HepG2 (cell line): Measurements from ENCODE around the gene NPDC1. TPM values are rescaled to one million over a fixed set of nuclear protein-coding genes. Genes with fewer than 3 reads are reported as not detected.

Experiments used
- ATAC-seq: fragments of 200-7000 bp; cut with Tn5 transposase; 3 replicates; pipeline ENCODE4 v1.9.1; 2020; ENCODE audit warnings: mild to moderate bottlenecking, moderate library complexity
- BruUV-seq: library from RNA; stranded (reverse); fragments of 400-500 nt; replicated peaks from 2 replicates; lab custom pipeline; 2021; lab: Mats Ljungman, UMichigan
- CTCF ChIA-PET: fragments of 300-600 bp; formaldehyde crosslinking; extraction: SDS; loops from one replicate; lab custom pipeline; 2021; ENCODE audit warnings: low total read pairs, inconsistent platforms, low intra/inter-chr PET ratio; lab: Yijun Ruan, JAX
- POLR2A ChIA-PET: fragments of 350-600 bp; sonication (Branson Sonifier 250); formaldehyde crosslinking; loops from one replicate; lab custom pipeline; 2020; ENCODE audit warnings: antibody characterized with exemption, inconsistent platforms; lab: Yijun Ruan, JAX
- DNase-seq: peaks from one replicate; pipeline ENCODE4 v3.0.0-alpha.2; 2015; ENCODE audit warnings: low spot score
- FAIRE-seq: peaks from 3 replicates; lab custom pipeline; 2011; peaks lifted over from hg19 to GRCh38; lab: Jason Lieb, UNC
- H2AFZ ChIP-seq: one replicate; pipeline ENCODE4 v1.6.1; 2011; ENCODE audit warnings: low read length, inconsistent platforms
- H3K27ac ChIP-seq: fragments of 300-600 bp; 3 replicates; pipeline ENCODE4 v1.8.0; 2011; ENCODE audit warnings: mixed run types, mild to moderate bottlenecking, mixed read lengths, low read length, inconsistent platforms; ENCODE audit not compliant: insufficient read depth; ENCODE audit errors: extremely low read length
- H3K27me3 ChIP-seq, 2 experiments: fragments of 200-600 bp in 1 of 2; 2 replicates in 1 of 2; 3 replicates in 1 of 2; pipeline versions ENCODE4 v1.6.0 to v1.8.0; 2011; ENCODE audit warnings: low read length in 2 of 2, mild to moderate bottlenecking in 2 of 2, moderate library complexity in 2 of 2, inconsistent platforms in 1 of 2; ENCODE audit not compliant: insufficient read depth in 2 of 2, control insufficient read depth in 1 of 2
- H3K36me3 ChIP-seq, 2 experiments: fragments of 200-600 bp in 1 of 2; replicated peaks in 1 of 2; 2 replicates in 1 of 2; 3 replicates in 1 of 2; pipeline versions ENCODE4 v1.5.1 to v1.8.0; 2011; ENCODE audit warnings: low read length in 2 of 2, inconsistent platforms in 1 of 2; ENCODE audit not compliant: insufficient read depth in 2 of 2, control insufficient read depth in 1 of 2
- H3K4me1 ChIP-seq: 2 replicates; pipeline ENCODE4 v1.5.1; 2012; ENCODE audit warnings: low read length, inconsistent platforms; ENCODE audit not compliant: insufficient read depth
- H3K4me2 ChIP-seq: 2 replicates; pipeline ENCODE4 v1.6.0; 2011; ENCODE audit warnings: low read depth, low read length, inconsistent platforms
- H3K4me3 ChIP-seq, 3 experiments: fragments of 200-600 bp in 1 of 3; sonication (generic), shearing (Covaris generic) in 1 of 3; replicated peaks in 1 of 3; 2 replicates each; pipeline ENCODE4 v1.5.1; 2011 to 2016; ENCODE audit warnings: low read length in 3 of 3, inconsistent platforms in 2 of 3, low read depth in 2 of 3, mild to moderate bottlenecking in 2 of 3, control low read depth in 1 of 3, mixed read lengths in 1 of 3; ENCODE audit not compliant: insufficient read depth in 1 of 3
- H3K79me2 ChIP-seq: one replicate; pipeline ENCODE4 v1.6.1; 2011; ENCODE audit warnings: low read length, inconsistent platforms; ENCODE audit not compliant: insufficient read depth
- H3K9ac ChIP-seq: 2 replicates; pipeline ENCODE4 v1.6.0; 2011; ENCODE audit warnings: mild to moderate bottlenecking, low read depth, low read length, inconsistent platforms; ENCODE audit not compliant: insufficient read depth
- H3K9me3 ChIP-seq: 2 replicates; pipeline ENCODE4 v1.5.1; 2012; ENCODE audit warnings: mild to moderate bottlenecking, low read length
- H4K20me1 ChIP-seq: 2 replicates; pipeline ENCODE4 v1.6.0; 2011; ENCODE audit warnings: inconsistent platforms, mild to moderate bottlenecking, low read length, moderate library complexity; ENCODE audit not compliant: insufficient read depth
- AGO2 ChIP-seq: fragments of 200-400 bp; formaldehyde crosslinking; optimal IDR thresholded peaks from 2 replicates; pipeline ENCODE3; 2017; ENCODE audit warnings: mild to moderate bottlenecking, low read depth, low read length, moderate library complexity
- ATF1 ChIP-seq: IDR thresholded peaks from 2 replicates; pipeline ENCODE4 v1.6.1; 2016; ENCODE audit warnings: mild to moderate bottlenecking, control low read depth
- CCDC6 ChIP-seq: sonication (generic); formaldehyde crosslinking; IDR thresholded peaks from 2 replicates; pipeline ENCODE4 v1.8.1; 2022; ENCODE audit warnings: mild to moderate bottlenecking, missing genetic modification reagents, moderate library complexity
- FOXM1 ChIP-seq: sonication (generic); formaldehyde crosslinking; IDR thresholded peaks from 2 replicates; pipeline ENCODE4 v1.5.0; 2020; ENCODE audit warnings: missing genetic modification reagents
- HMGA1 ChIP-seq: sonication (generic); formaldehyde crosslinking; conservative IDR thresholded peaks from 2 replicates; pipeline ENCODE4 v1.4.0; 2020; ENCODE audit warnings: missing genetic modification reagents
- IRF2 ChIP-seq: IDR thresholded peaks from 2 replicates; pipeline ENCODE4 v1.6.1; 2018; ENCODE audit warnings: missing genetic modification reagents, missing compliant biosample characterization
- MTF2 ChIP-seq: sonication (generic); formaldehyde crosslinking; IDR thresholded peaks from 2 replicates; pipeline ENCODE4 v1.5.0; 2020; ENCODE audit warnings: missing genetic modification reagents, borderline replicate concordance
- NFAT5 ChIP-seq: sonication (generic); formaldehyde crosslinking; IDR thresholded peaks from 2 replicates; pipeline ENCODE4 v1.4.0; 2020; ENCODE audit warnings: missing genetic modification reagents
- RFX3 ChIP-seq: IDR thresholded peaks from 2 replicates; pipeline ENCODE4 v1.6.1; 2016; ENCODE audit warnings: missing biosample characterization, missing genetic modification reagents
- SAFB2 ChIP-seq: sonication (generic); formaldehyde crosslinking; IDR thresholded peaks from 2 replicates; pipeline ENCODE4 v1.5.1; 2020; ENCODE audit warnings: missing genetic modification reagents, low read depth, mild to moderate bottlenecking, borderline replicate concordance
- TAF15 ChIP-seq: fragments of 200-400 bp; formaldehyde crosslinking; IDR thresholded peaks from one replicate; pipeline ENCODE4 v1.6.1; 2018; ENCODE audit warnings: mild to moderate bottlenecking, low read depth, low read length; ENCODE audit not compliant: poor library complexity, severe bottlenecking
- TARDBP ChIP-seq: sonication (generic); formaldehyde crosslinking; IDR thresholded peaks from 2 replicates; pipeline ENCODE4 v1.8.0; 2022; ENCODE audit warnings: mild to moderate bottlenecking, missing genetic modification reagents
- ZBTB8A ChIP-seq: sonication (generic); formaldehyde crosslinking; IDR thresholded peaks from 2 replicates; pipeline ENCODE4 v1.4.0; 2020; ENCODE audit warnings: mild to moderate bottlenecking, low read depth, missing genetic modification reagents, borderline replicate concordance
- ZFP36L2 ChIP-seq: sonication (generic); formaldehyde crosslinking; IDR thresholded peaks from 2 replicates; pipeline ENCODE4 v1.4.0; 2020; ENCODE audit warnings: missing genetic modification reagents
- ZFP62 ChIP-seq: sonication (generic); formaldehyde crosslinking; IDR thresholded peaks from 2 replicates; pipeline ENCODE4 v1.4.0; 2020; ENCODE audit warnings: missing genetic modification reagents
- ZMAT3 ChIP-seq: sonication (generic); formaldehyde crosslinking; conservative IDR thresholded peaks from 2 replicates; pipeline ENCODE4 v1.7.0; 2021; ENCODE audit warnings: missing genetic modification reagents
- ZNF574 ChIP-seq: sonication (generic); formaldehyde crosslinking; IDR thresholded peaks from 2 replicates; pipeline ENCODE4 v1.4.0; 2020; ENCODE audit warnings: missing genetic modification reagents
- WGBS: methylation state at CpG from one replicate; pipeline ENCODE4 v1.1.6; 2017; ENCODE audit warnings: low lambda C conversion rate; 5-methylcytosine and 5-hydroxymethylcytosine counted together
- in situ Hi-C: cut with HindIII; loops from 2 replicates; pipeline ENCODE4 v1.10.0; 2017; ENCODE audit warnings: low pct_unique_long_range_greater_than_20kb; ENCODE audit not compliant: extremely low pct_ligation_motif_present
- intact Hi-C: fragments of 100-400 bp; cut with micrococcal nuclease; formaldehyde crosslinking; loops from one replicate; pipeline ENCODE4 v1.10.0; 2022; ENCODE audit not compliant: unreplicated experiment
- polyA plus RNA-seq, 8 experiments: library from polyadenylated mRNA; depleted of rRNA in 3 of 8; stranded (reverse) in 7 of 8; unstranded in 1 of 8; fragments of >200 nt; fragmentation: Illumina TruSeq in 4 of 8; extraction: Trizol in 4 of 8; gene quantifications; 2 replicates each; pipeline versions ENCODE4 v1.2.1 to v1.2.3, GENCODE V29; 2011 to 2016; ENCODE audit warnings: low read depth in 4 of 8, missing spikeins in 1 of 8, mixed read lengths in 1 of 8; ENCODE audit not compliant: insufficient read depth in 1 of 8
- total RNA-seq, 5 experiments: library from RNA; depleted of rRNA; stranded (reverse); fragments of >200 nt; fragmentation: Illumina TruSeq; extraction: Trizol; gene quantifications; 2 replicates each; pipeline ENCODE4 v1.2.3, GENCODE V29; 2016; ENCODE audit warnings: low read depth in 1 of 5

Gene NPDC1
- total and polyA plus RNA-seq, 2 of the 13 experiments (the other 11 are each of a cell fraction or from before 2014, with no cell fraction given) = 0.84 to 5.4 TPM

- ChIA-PET CTCF (no interaction called here), POLR2A (interaction anchor here (0.6 to 6.0 kb wide), 16 partner anchors 10 to 589 kb away, joined by 3 to 105 read pairs (median 4); partner anchors contain the start of genes ENTPD2, MAN1B1, SSNA1 and TMEM141)
- Histone ChIP-seq H2AFZ (no peak within 1 kb of the TSS), H3K79me2 (peaks cover 13% of the 10 kb centered on the region), H3K36me3 (peaks cover 3 to 5% of the 10 kb centered on the region in 2 experiments; a peak in 1 of 5 replicates), H4K20me1 (peaks cover 7% of the 10 kb centered on the region; the same call in 1 of the 2 replicates), H3K4me2 (peak within 1 kb of the TSS; percentile 96), H3K4me1 (peaks cover 57% of the 10 kb centered on the region), H3K9me3 (no peaks in the 10 kb centered on the region), H3K4me3 (peak within 1 kb of the TSS; percentile 58 to 88 (median 74)), H3K9ac (peak within 1 kb of the TSS; percentile 67), H3K27ac (peak within 1 kb of the TSS; percentile 70), H3K27me3 (no peaks in the 10 kb centered on the region; a peak in 1 of 5 replicates)
- FAIRE-seq = peak; percentile 76
- 0% methylated on average over 24 of the region's 74 CpGs for WGBS
- peak; percentile 88 for DNase-seq
- intact Hi-C loops = no loop called here
- TSS peak; percentile 58 for BruUV-seq
- in situ Hi-C loops = no loop called here
- peak; percentile 81 for ATAC-seq
- TF ChIP-seq ZFP36L2 (CRISPR knock-in tag) = no peak
- TF ChIP-seq MTF2 (CRISPR knock-in tag) = no peak
- TF ChIP-seq AGO2 = no peak
- TF ChIP-seq ZNF574 (CRISPR knock-in tag) = 0 out of 2 replicates have a peak, but pooled peaks have one; percentile 12
- no peak for TF ChIP-seq RFX3 (CRISPR knock-in tag)
- no peak for TF ChIP-seq ATF1 (CRISPR knock-in tag)
- TF ChIP-seq ZBTB8A (CRISPR knock-in tag) = no peak
- TF ChIP-seq TARDBP = peak; percentile 34; the same call in 1 of the 2 replicates
- TF ChIP-seq ZFP62 (CRISPR knock-in tag) = no peak
- TF ChIP-seq ZMAT3 (CRISPR knock-in tag) = 0 out of 2 replicates have a peak, but pooled peaks have one; percentile 35
- no peak for TF ChIP-seq HMGA1 (CRISPR knock-in tag)
- TF ChIP-seq FOXM1 (CRISPR knock-in tag) = 0 out of 2 replicates have a peak, but pooled peaks have one; percentile 32
- no peak for TF ChIP-seq IRF2
- TF ChIP-seq CCDC6 (CRISPR knock-in tag) = peak; percentile 66
- TF ChIP-seq NFAT5 (CRISPR knock-in tag) = no peak
- TF ChIP-seq SAFB2 (CRISPR knock-in tag) = peak; percentile 32; the same call in 1 of the 2 replicates
- peak; percentile 87 for TF ChIP-seq TAF15
Measured at GRCh38 chr9:137070201-137070905, 24.4 kb upstream of the NPDC1 start, which contains the start of gene SAPCD2. Gene SAPCD2 (minus strand): TSS chr9:137070557. CDS start chr9:137070460, 97 bp downstream.
